Natural killer cell (primary cell): ENCODE results near the gene SERPINA10. TPM values are rescaled to one million over a fixed set of nuclear protein-coding genes. Genes with fewer than 3 reads are reported as not detected.

Experiments used
- ATAC-seq, 3 donors: fragments of 150-1000 bp in 2 of 3; fragments of 200-7000 bp in 1 of 3; cut with Tn5 transposase; 1 replicate in 1 of 3; 2 replicates in 2 of 3; pipeline ENCODE4 v1.10.0; 2021; ENCODE audit warnings: mild to moderate bottlenecking in 2 of 3, moderate library complexity in 2 of 3
- DNase-seq, 2 donors: peaks; one replicate each; pipeline versions ENCODE4 v3.0.0 to v3.0.0-alpha.2; 2013 to 2021; ENCODE audit warnings: mixed read lengths in 1 of 2
- H3K27ac ChIP-seq: one replicate; pipeline ENCODE4 v1.5.1; 2013; ENCODE audit warnings: mild to moderate bottlenecking, low read length
- H3K27me3 ChIP-seq: one replicate; pipeline ENCODE4 v1.6.1; 2013; ENCODE audit warnings: low read length; ENCODE audit not compliant: control insufficient read depth, insufficient read depth
- H3K36me3 ChIP-seq: one replicate; pipeline ENCODE4 v1.6.1; 2013; ENCODE audit warnings: low read length; ENCODE audit not compliant: control insufficient read depth, insufficient read depth
- H3K4me1 ChIP-seq: one replicate; pipeline ENCODE4 v1.6.1; 2013; ENCODE audit warnings: low read length; ENCODE audit not compliant: control insufficient read depth, insufficient read depth
- H3K4me3 ChIP-seq: one replicate; pipeline ENCODE4 v1.5.1; 2013; ENCODE audit warnings: low read length
- H3K9me3 ChIP-seq: one replicate; pipeline ENCODE4 v1.6.1; 2013; ENCODE audit warnings: low read length; ENCODE audit not compliant: control insufficient read depth, insufficient read depth
- H3K27ac Mint-ChIP-seq, 2 donors: one replicate each; pipeline ENCODE4 v1.8.0; 2022; ENCODE audit warnings: mild to moderate bottlenecking in 2 of 2, mixed read lengths in 2 of 2, moderate library complexity in 1 of 2
- H3K27me3 Mint-ChIP-seq, 2 donors: one replicate each; pipeline ENCODE4 v1.8.0; 2022; ENCODE audit warnings: low read depth in 2 of 2, mixed read lengths in 2 of 2
- H3K36me3 Mint-ChIP-seq: one replicate; pipeline ENCODE4 v1.8.0; 2022; ENCODE audit warnings: mixed read lengths
- H3K4me1 Mint-ChIP-seq, 2 donors: one replicate each; pipeline ENCODE4 v1.8.0; 2022; ENCODE audit warnings: mixed read lengths in 2 of 2
- H3K4me3 Mint-ChIP-seq: one replicate; pipeline ENCODE4 v1.8.0; 2022; ENCODE audit warnings: mild to moderate bottlenecking, moderate library complexity, mixed read lengths
- H3K9me3 Mint-ChIP-seq, 2 donors: one replicate each; pipeline ENCODE4 v1.8.0; 2022; ENCODE audit warnings: mixed read lengths in 2 of 2
- WGBS: methylation state at CpG from one replicate; pipeline ENCODE4 v1.1.7; 2013; ENCODE audit warnings: missing lambda C conversion rate; ENCODE audit not compliant: insufficient coverage; 5-methylcytosine and 5-hydroxymethylcytosine counted together
- intact Hi-C: fragments of 100-400 bp; cut with micrococcal nuclease; formaldehyde crosslinking; loops from one replicate; pipeline ENCODE4 v1.14.2; 2022
- total RNA-seq, 4 donors: library from RNA; stranded (reverse); fragments of 120-200 nt in 1 of 4; gene quantifications; one replicate each; pipeline versions ENCODE4 v1.2.3 to v1.2.4, GENCODE V29; 2013 to 2022
- TF ChIP-seq, protein P1 (sequence below): fragments of 200-600 bp; IDR thresholded peaks from one replicate; pipeline ENCODE4 v1.8.0; 2022; ENCODE audit warnings: antibody characterized with exemption

The SERPINA10 gene
- total RNA-seq, 3 donors from 2014 or later (not counting 1 experiment from before 2014, with no cell fraction given) = not detected

DNA sequence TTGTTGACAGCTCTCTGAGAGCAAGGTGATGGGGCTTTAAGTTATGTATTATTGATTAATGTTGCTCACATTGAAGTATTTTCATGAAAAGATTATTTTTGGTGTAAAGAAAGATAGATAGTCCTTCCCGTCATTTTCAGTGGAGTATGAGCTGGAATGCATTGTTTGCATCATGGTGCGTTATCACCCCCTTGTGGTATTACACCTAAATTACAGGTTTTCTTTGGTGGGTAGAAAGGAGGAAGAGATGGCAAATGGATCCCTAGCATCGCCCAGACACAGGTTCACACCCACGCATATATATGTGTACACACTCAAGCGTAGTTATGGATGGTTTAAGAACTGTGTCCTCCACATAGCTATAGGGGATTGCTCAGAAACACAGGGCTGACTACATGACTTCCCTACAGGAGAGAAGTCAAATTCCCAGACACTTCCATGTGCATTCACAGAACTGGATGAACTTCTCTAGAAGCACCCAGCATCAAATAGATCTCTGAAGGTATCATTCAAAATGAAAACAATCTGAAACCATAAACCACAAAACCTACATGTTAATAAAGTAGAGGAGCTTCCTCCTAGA, 14.4 kb upstream of the SERPINA10 start:
- H3K36me3 Mint-ChIP-seq = no peaks in the 10 kb centered on the region
- H3K27ac Mint-ChIP-seq = no peak overlapping the region
- Histone ChIP-seq H3K4me3 (no peak overlapping the region), H3K9me3 (no peaks in the 10 kb centered on the region), H3K27me3 (no peaks in the 10 kb centered on the region), H3K27ac (no peak overlapping the region), H3K4me1 (peaks cover 20% of the 10 kb centered on the region), H3K36me3 (no peaks in the 10 kb centered on the region)
- WGBS = 55% methylated on average over 2 of the region's 5 CpGs
- H3K27me3 Mint-ChIP-seq = peaks cover 0 to 2% of the 10 kb centered on the region in 2 donors
- intact Hi-C loops = no loop called here
- peaks cover 8 to 17% of the 10 kb centered on the region in 2 donors for H3K4me1 Mint-ChIP-seq
- peaks cover 2 to 5% of the 10 kb centered on the region in 2 donors for H3K9me3 Mint-ChIP-seq
- no peak for DNase-seq
- TF ChIP-seq, protein P1, sequence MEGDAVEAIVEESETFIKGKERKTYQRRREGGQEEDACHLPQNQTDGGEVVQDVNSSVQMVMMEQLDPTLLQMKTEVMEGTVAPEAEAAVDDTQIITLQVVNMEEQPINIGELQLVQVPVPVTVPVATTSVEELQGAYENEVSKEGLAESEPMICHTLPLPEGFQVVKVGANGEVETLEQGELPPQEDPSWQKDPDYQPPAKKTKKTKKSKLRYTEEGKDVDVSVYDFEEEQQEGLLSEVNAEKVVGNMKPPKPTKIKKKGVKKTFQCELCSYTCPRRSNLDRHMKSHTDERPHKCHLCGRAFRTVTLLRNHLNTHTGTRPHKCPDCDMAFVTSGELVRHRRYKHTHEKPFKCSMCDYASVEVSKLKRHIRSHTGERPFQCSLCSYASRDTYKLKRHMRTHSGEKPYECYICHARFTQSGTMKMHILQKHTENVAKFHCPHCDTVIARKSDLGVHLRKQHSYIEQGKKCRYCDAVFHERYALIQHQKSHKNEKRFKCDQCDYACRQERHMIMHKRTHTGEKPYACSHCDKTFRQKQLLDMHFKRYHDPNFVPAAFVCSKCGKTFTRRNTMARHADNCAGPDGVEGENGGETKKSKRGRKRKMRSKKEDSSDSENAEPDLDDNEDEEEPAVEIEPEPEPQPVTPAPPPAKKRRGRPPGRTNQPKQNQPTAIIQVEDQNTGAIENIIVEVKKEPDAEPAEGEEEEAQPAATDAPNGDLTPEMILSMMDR = no peak
- ATAC-seq = no peak
- no peak overlapping the region for H3K4me3 Mint-ChIP-seq

DNA sequence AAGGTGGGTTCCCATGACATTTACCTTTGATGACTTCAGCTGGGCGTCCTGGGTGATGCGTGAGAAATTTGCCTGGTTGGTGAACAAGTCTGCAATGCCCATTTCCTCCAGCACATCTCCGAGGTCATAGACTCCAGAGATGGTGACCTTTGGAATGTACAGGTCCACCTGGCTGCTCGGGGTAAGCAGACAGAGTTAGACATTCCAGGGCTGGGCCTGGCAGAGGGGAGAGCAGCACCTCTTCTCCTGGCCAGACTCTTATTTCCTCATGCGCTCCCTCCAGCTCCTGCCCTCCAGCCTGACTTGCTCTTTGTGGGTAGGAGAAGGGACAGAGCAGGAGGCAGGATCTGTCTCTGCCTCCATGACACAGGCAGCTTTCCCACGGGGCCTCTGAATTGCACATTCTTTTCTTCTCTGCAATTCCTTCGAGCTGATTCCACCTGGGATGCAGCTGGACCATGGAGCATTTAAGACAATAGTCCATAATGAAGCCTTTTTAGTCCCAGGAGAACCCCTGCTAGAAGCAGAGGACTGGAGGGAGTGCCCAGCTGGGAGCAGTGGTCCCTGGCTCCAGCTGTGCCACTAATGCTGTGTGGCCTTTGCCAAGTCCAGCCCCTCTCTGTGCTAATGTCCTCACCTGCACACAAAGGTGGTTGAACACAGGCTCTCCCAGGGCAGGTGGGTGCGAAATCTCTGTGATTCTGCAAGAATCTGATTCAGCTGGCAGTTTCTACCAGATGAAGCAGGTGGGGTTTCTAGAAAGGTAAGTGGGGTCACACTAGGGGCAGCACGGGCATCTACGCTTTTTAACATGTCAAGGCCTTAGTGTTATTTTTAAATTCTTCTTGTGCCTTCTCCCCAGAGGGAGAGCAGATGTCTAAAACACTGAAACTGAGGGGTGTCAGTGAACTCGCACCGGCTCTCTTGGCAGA, 13.2 kb upstream of the SERPINA10 start:
- TF ChIP-seq, protein P1 = no peak
- Histone ChIP-seq H3K27me3 (no peaks in the 10 kb centered on the region), H3K9me3 (no peaks in the 10 kb centered on the region), H3K4me1 (peaks cover 20% of the 10 kb centered on the region), H3K27ac (no peak overlapping the region), H3K36me3 (no peaks in the 10 kb centered on the region), H3K4me3 (no peak overlapping the region)
- 79% methylated on average over 12 of the region's 12 CpGs for WGBS
- Mint-ChIP-seq H3K4me1 (peaks cover 8 to 17% of the 10 kb centered on the region in 2 donors), H3K9me3 (peaks cover 2 to 5% of the 10 kb centered on the region in 2 donors), H3K27me3 (peaks cover 0 to 2% of the 10 kb centered on the region in 2 donors), H3K27ac (no peak overlapping the region), H3K36me3 (no peaks in the 10 kb centered on the region), H3K4me3 (no peak overlapping the region)
- no peak for ATAC-seq
- DNase-seq = no peak
- intact Hi-C loops = no loop called here

- 19% methylated on average over 1 of the region's 2 CpGs for WGBS
- ATAC-seq = peak in 2 of 3 donors; percentile 48 to 65
- Histone ChIP-seq H3K27ac (no peak overlapping the region), H3K36me3 (no peaks in the 10 kb centered on the region), H3K9me3 (peaks cover 3% of the 10 kb centered on the region), H3K4me3 (no peak overlapping the region), H3K27me3 (no peaks in the 10 kb centered on the region), H3K4me1 (peaks cover 20% of the 10 kb centered on the region)
- DNase-seq = no peak
- peaks cover 8 to 17% of the 10 kb centered on the region in 2 donors for H3K4me1 Mint-ChIP-seq
- H3K9me3 Mint-ChIP-seq = peaks cover 2 to 5% of the 10 kb centered on the region in 2 donors
- no peak overlapping the region for H3K4me3 Mint-ChIP-seq
- no peak overlapping the region for H3K27ac Mint-ChIP-seq
- intact Hi-C loops = no loop called here
- H3K36me3 Mint-ChIP-seq = no peaks in the 10 kb centered on the region
- peaks cover 0 to 2% of the 10 kb centered on the region in 2 donors for H3K27me3 Mint-ChIP-seq
- TF ChIP-seq, protein P1 = no peak
These were observed 12.6 kb upstream of the SERPINA10 start for GRCh38 chr14:94305620-94306019.
